ENCODE measurements around the gene ITFG2.

GRCh38 chr12:2775431-2775830 lies 37.0 kb upstream of the ITFG2 start:
- no peak for TF ChIP-seq EP300 (IDR thresholded peaks at IDR 0.05)
- no peak for TF ChIP-seq CTCF (IDR thresholded peaks at IDR 0.05)
